ENCODE data around the gene PDE4D. TPM values are rescaled to one million over a fixed set of nuclear protein-coding genes. Genes with fewer than 3 reads are reported as not detected.

PDE4D gene
- total and polyA plus RNA-seq, 4 donors: 12.8 to 167 (median 44.5) TPM

DNA sequence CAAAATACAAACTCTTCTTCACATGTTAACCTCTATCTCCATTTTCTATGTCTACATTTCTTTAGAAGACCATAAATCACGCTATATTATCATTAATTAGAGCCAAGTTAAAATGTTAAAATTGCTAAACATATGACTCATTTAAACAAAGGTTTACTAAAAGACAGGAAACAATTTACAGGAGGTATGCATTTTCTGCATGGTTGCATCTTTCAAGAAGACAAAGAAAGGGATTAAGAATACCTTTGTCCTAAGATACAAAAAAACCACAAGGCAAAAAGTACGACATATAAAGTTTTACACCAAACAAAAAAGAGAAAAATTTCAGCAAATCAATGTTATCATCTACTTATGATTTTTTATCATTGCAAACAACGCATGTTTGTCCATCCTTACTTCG, 324.4 kb downstream of the PDE4D start:
- Histone ChIP-seq H3K9me3 (ENCODE audit: control insufficient read depth in 4 of 4, insufficient read depth in 3 of 4, low read length in 3 of 4) (peaks cover 0 to 1% (median 0%) of the 10 kb centered on the region in 4 donors), H3K36me3 (ENCODE audit: control insufficient read depth in 4 of 4, insufficient read depth in 4 of 4, low read length in 4 of 4) (peaks cover 0 to 2% (median 0%) of the 10 kb centered on the region in 4 donors), H3K4me1 (ENCODE audit: control insufficient read depth in 5 of 5, insufficient read depth in 5 of 5, low read length in 5 of 5) (no peaks in the 10 kb centered on the region), H3K27me3 (ENCODE audit: control insufficient read depth in 3 of 3, insufficient read depth in 3 of 3, low read length in 2 of 3) (no peaks in the 10 kb centered on the region), H3K4me3 (no peak overlapping the region), H3K9ac (ENCODE audit: insufficient read depth in 1 of 2, low read length in 2 of 2) (no peak overlapping the region), H3K27ac (ENCODE audit: low read depth in 1 of 2, low read length in 1 of 2) (no peak overlapping the region)
- DNase-seq: no peak
- 92 to 96% methylated on average over 4 of the region's 4 CpGs for WGBS, 2 donors
- no peak for ATAC-seq (ENCODE audit: insufficient read depth, low FRiP score)
- TF ChIP-seq, protein P1, sequence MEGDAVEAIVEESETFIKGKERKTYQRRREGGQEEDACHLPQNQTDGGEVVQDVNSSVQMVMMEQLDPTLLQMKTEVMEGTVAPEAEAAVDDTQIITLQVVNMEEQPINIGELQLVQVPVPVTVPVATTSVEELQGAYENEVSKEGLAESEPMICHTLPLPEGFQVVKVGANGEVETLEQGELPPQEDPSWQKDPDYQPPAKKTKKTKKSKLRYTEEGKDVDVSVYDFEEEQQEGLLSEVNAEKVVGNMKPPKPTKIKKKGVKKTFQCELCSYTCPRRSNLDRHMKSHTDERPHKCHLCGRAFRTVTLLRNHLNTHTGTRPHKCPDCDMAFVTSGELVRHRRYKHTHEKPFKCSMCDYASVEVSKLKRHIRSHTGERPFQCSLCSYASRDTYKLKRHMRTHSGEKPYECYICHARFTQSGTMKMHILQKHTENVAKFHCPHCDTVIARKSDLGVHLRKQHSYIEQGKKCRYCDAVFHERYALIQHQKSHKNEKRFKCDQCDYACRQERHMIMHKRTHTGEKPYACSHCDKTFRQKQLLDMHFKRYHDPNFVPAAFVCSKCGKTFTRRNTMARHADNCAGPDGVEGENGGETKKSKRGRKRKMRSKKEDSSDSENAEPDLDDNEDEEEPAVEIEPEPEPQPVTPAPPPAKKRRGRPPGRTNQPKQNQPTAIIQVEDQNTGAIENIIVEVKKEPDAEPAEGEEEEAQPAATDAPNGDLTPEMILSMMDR (IDR thresholded peaks at IDR 0.05; ENCODE audit: control extremely low read depth, extremely low read depth): no peak

DNA sequence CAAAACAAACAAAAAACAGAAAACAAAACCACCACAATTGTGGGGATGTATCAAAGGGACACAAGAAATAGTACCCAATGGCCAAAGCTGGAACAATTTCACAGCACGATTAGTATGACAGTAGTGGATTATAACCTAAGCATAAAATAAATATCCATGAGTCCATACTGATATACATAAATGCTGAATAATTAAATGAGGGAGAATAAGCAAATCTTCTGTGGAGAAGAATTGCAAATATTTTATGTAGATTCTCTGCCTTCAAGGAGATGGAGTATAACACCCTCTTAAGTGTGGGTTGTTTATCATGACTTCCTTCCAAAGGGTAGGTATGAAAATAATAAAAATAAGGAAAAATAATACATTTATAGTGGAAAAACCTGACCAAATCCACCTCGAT, 325.4 kb downstream of the PDE4D start:
- Histone ChIP-seq H3K4me3 (no peak overlapping the region), H3K9me3 (ENCODE audit: control insufficient read depth in 4 of 4, insufficient read depth in 3 of 4, low read length in 3 of 4) (peaks cover 0 to 1% (median 0%) of the 10 kb centered on the region in 4 donors), H3K27me3 (ENCODE audit: control insufficient read depth in 3 of 3, insufficient read depth in 3 of 3, low read length in 2 of 3) (no peaks in the 10 kb centered on the region), H3K4me1 (ENCODE audit: control insufficient read depth in 5 of 5, insufficient read depth in 5 of 5, low read length in 5 of 5) (peaks cover 0 to 4% (median 0%) of the 10 kb centered on the region in 5 donors), H3K36me3 (ENCODE audit: control insufficient read depth in 4 of 4, insufficient read depth in 4 of 4, low read length in 4 of 4) (peaks cover 0 to 2% (median 0%) of the 10 kb centered on the region in 4 donors), H3K27ac (ENCODE audit: low read depth in 1 of 2, low read length in 1 of 2) (no peak overlapping the region), H3K9ac (ENCODE audit: insufficient read depth in 1 of 2, low read length in 2 of 2) (no peak overlapping the region)
- 88 to 94% methylated on average over 2 of the region's 2 CpGs for WGBS, 2 donors
- ATAC-seq (ENCODE audit: insufficient read depth, low FRiP score): no peak
- no peak for DNase-seq
- TF ChIP-seq, protein P1 (IDR thresholded peaks at IDR 0.05; ENCODE audit: control extremely low read depth, extremely low read depth): no peak

DNA sequence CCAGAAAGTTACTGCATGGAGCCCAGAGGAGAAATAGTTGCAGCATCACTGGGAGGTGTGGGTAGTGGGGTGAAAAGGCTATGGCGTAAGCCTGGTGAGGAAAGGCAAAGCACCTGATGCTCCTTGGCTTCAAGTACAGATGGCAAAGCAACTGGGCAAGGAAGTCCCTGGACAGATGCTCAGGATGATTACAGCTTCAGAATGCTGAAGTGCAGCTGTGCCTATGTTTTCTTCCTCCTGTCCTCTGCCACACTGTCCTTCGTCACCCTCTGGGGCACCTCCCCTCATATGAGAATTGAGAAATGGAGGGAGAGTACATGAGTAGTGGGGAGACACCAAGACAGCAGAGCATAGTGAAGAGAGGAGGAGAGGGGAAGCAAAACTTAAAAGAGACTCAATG, 328.0 kb downstream of the PDE4D start:
- ATAC-seq (ENCODE audit: insufficient read depth, low FRiP score) (no peak), DNase-seq (no peak)
- Histone ChIP-seq H3K4me1 (ENCODE audit: control insufficient read depth in 5 of 5, insufficient read depth in 5 of 5, low read length in 5 of 5) (peaks cover 0 to 14% (median 0%) of the 10 kb centered on the region in 5 donors), H3K9ac (ENCODE audit: insufficient read depth in 1 of 2, low read length in 2 of 2) (no peak overlapping the region), H3K36me3 (ENCODE audit: control insufficient read depth in 4 of 4, insufficient read depth in 4 of 4, low read length in 4 of 4) (peaks cover 0 to 2% (median 0%) of the 10 kb centered on the region in 4 donors), H3K4me3 (no peak overlapping the region), H3K27ac (ENCODE audit: low read depth in 1 of 2, low read length in 1 of 2) (no peak overlapping the region), H3K9me3 (ENCODE audit: control insufficient read depth in 4 of 4, insufficient read depth in 3 of 4, low read length in 3 of 4) (peaks cover 0 to 1% (median 0%) of the 10 kb centered on the region in 4 donors), H3K27me3 (ENCODE audit: control insufficient read depth in 3 of 3, insufficient read depth in 3 of 3, low read length in 2 of 3) (no peaks in the 10 kb centered on the region)
- WGBS, 2 donors: 37 to 76% methylated on average over 2 of the region's 2 CpGs
- TF ChIP-seq, protein P1 (IDR thresholded peaks at IDR 0.05; ENCODE audit: control extremely low read depth, extremely low read depth): no peak

DNA sequence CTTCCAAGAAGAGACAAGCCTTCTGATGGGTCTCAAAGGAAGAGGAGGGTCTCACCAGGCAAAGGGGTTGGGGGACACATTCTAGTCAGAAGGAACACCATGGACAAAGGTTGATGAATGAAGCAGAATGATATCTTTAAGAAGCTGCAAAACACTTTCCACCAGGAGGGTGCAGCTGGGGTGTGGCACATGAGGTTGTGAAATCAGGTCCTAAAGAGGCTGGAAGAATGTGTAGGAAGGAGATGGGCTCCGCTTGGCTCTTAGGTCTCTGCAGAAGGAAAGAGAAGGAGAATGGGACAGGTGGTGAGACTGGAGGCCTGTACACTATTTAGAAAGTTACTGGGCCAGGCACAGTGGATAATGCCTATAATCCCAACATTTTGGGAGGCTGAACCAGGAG, 328.6 kb downstream of the PDE4D start:
- WGBS, 2 donors: 67 to 100% methylated on average over 1 of the region's 1 CpG

More for the DNA sequence above, 328.6 kb downstream of the PDE4D start:
- ATAC-seq (ENCODE audit: insufficient read depth, low FRiP score) (no peak), DNase-seq (no peak)
- H3K9me3 ChIP-seq (ENCODE audit: control insufficient read depth in 4 of 4, insufficient read depth in 3 of 4, low read length in 3 of 4): peaks cover 0 to 1% (median 0%) of the 10 kb centered on the region in 4 donors
- H3K9ac ChIP-seq (ENCODE audit: insufficient read depth in 1 of 2, low read length in 2 of 2): no peak overlapping the region
- TF ChIP-seq, protein P1 (IDR thresholded peaks at IDR 0.05; ENCODE audit: control extremely low read depth, extremely low read depth): no peak
- H3K36me3 ChIP-seq (ENCODE audit: control insufficient read depth in 4 of 4, insufficient read depth in 4 of 4, low read length in 4 of 4): peaks cover 0 to 4% (median 0%) of the 10 kb centered on the region in 4 donors
- peaks cover 0 to 18% (median 0%) of the 10 kb centered on the region in 5 donors for H3K4me1 ChIP-seq (ENCODE audit: control insufficient read depth in 5 of 5, insufficient read depth in 5 of 5, low read length in 5 of 5)
- H3K4me3 ChIP-seq: no peak overlapping the region
- H3K27me3 ChIP-seq (ENCODE audit: control insufficient read depth in 3 of 3, insufficient read depth in 3 of 3, low read length in 2 of 3): no peaks in the 10 kb centered on the region
- H3K27ac ChIP-seq (ENCODE audit: low read depth in 1 of 2, low read length in 1 of 2): no peak overlapping the region

Measured in lung (tissue), 12 donors.